Measurements from ENCODE around the gene VPS13D. TPM values are rescaled to one million over a fixed set of nuclear protein-coding genes. Genes with fewer than 3 reads are reported as not detected.

The VPS13D gene
- total RNA-seq, 6 experiments from 2014 or later: 18.8 to 29.5 (median 21.5) TPM

DNA sequence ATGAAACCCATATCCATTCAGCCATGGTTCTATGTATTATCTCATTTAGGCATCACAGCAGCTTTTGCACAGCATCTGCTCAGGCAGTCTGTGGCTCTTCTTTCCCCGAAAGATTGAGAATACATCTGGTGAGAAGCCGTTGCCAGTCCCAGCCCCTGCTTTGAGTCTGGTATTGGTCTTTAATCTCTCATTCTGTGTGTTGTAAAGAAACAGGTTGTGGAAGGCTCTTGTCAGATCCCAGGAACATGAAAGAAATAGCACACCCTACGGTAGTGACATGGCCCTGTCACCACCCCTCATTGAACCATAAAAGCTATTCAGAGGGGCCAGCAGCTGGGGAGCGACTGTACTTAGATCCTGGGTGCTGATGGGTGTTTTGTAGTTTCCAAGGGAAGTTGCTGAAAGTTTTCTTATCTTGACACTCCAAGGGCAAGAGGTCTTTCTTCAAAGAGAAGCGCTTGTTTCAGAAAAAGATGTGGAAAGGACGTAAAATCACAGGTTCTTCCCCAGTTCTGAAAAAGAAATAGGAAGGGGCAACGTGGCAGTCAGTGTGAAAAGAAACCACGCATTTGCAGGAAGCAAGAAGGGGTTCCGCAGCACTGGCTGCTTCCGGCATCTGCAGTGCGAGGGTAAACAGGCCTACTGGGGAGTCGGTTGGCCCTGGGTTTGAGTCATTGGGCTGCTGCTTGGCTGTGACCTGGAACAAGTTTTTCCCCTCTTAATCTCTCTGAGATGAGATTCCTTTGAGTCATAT lies 243.1 kb downstream of the VPS13D start:
- Mint-ChIP-seq H3K9me3 (no peaks in the 10 kb centered on the region), H3K4me3 (no peak overlapping the region), H3K27me3 (ENCODE audit: insufficient read depth) (no peaks in the 10 kb centered on the region), H3K36me3 (ENCODE audit: low read depth) (peaks cover 24% of the 10 kb centered on the region), H3K4me1 (ENCODE audit: low read depth) (peaks cover 17% of the 10 kb centered on the region), H3K27ac (no peak overlapping the region)
- no peak for DNase-seq
- TF ChIP-seq, protein P1, sequence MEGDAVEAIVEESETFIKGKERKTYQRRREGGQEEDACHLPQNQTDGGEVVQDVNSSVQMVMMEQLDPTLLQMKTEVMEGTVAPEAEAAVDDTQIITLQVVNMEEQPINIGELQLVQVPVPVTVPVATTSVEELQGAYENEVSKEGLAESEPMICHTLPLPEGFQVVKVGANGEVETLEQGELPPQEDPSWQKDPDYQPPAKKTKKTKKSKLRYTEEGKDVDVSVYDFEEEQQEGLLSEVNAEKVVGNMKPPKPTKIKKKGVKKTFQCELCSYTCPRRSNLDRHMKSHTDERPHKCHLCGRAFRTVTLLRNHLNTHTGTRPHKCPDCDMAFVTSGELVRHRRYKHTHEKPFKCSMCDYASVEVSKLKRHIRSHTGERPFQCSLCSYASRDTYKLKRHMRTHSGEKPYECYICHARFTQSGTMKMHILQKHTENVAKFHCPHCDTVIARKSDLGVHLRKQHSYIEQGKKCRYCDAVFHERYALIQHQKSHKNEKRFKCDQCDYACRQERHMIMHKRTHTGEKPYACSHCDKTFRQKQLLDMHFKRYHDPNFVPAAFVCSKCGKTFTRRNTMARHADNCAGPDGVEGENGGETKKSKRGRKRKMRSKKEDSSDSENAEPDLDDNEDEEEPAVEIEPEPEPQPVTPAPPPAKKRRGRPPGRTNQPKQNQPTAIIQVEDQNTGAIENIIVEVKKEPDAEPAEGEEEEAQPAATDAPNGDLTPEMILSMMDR (IDR thresholded peaks at IDR 0.05): no peak

DNA sequence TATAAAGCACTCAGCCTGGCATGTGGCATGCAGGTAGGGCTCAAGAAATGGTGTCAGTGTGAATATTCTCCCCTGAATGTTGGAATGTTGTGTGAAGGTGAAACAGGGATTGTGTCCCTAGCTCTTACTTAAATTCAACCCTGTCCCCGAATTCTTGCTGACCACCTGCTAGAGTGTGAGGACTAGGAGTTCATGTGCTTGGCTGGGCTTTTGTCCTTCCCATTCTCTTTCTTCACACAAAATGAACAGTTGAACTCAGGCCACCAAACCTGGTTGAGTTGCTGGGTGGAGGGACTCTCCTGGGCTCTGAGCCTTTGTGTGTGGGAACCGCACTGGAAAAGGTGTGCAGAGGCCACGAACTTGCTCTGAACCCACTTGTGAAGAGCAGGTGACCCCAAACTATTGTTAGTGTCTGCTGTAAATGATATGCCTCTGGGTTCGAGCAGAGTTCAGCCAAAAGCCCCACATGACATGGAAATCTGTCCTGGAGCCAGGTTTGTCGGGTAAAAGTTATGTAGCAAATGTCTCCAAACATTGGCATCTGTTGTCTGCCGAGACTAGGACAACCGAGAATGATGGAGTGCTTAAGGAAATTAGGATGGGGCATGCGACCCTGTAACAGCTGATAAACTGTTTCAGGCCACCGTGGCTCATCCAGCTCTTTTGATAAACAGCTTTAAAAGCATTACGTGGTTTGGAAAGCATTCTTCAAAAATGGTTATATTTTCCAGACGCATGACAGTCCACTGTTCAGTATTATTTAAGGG lies 243.9 kb downstream of the VPS13D start:
- no peaks in the 10 kb centered on the region for H3K9me3 Mint-ChIP-seq
- no peak overlapping the region for H3K27ac Mint-ChIP-seq
- no peak overlapping the region for H3K4me3 Mint-ChIP-seq
- peaks cover 25% of the 10 kb centered on the region for H3K4me1 Mint-ChIP-seq (ENCODE audit: low read depth)
- TF ChIP-seq, protein P1 (IDR thresholded peaks at IDR 0.05): no peak
- no peak for DNase-seq
- no peaks in the 10 kb centered on the region for H3K27me3 Mint-ChIP-seq (ENCODE audit: insufficient read depth)
- peaks cover 24% of the 10 kb centered on the region for H3K36me3 Mint-ChIP-seq (ENCODE audit: low read depth)

DNA sequence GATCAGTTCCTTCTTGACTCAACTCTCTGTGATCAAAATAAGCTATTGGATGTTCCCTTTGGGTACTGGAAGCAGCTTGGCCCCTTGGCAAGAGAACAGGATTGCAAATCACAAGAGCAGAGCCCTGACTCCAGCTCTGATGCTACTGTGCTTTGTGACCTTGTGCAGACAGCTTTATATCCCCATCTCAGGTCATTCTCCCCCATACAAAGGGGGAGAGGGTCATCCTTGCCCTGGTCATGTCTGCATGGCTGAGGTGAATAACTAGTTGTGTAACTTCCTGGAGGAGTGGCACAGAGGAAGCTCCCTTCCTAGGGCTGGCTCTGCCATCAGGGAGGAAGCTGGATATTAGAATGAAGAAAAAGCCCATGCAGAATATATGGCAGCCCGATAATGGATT lies 245.3 kb downstream of the VPS13D start:
- no peak for DNase-seq
- Mint-ChIP-seq H3K27ac (no peak overlapping the region), H3K4me3 (no peak overlapping the region), H3K27me3 (ENCODE audit: insufficient read depth) (no peaks in the 10 kb centered on the region), H3K36me3 (ENCODE audit: low read depth) (peaks cover 26% of the 10 kb centered on the region), H3K4me1 (ENCODE audit: low read depth) (peaks cover 38% of the 10 kb centered on the region), H3K9me3 (no peaks in the 10 kb centered on the region)
- TF ChIP-seq, protein P1 (IDR thresholded peaks at IDR 0.05): no peak

DNA sequence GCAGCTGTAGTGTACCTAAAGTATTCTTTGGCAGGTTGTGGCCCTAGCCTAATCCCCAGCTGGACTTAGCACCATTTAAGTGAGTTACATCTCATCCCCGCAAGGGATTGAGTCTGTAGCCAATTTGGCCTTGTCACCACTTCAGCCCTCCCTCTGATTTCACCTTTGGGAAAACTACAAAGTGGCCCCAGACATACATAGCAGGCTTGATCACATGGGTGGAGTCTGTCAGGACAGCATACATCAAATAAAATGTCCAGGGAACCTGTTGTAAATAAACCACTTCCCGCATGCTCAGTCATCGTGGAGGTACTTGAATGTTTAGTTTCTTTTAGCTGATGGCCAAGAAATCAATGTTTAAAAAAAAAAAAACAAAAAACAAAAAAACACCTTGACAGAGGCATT lies 245.7 kb downstream of the VPS13D start:
- no peak overlapping the region for H3K27ac Mint-ChIP-seq
- H3K36me3 Mint-ChIP-seq (ENCODE audit: low read depth): peaks cover 30% of the 10 kb centered on the region
- TF ChIP-seq, protein P1 (IDR thresholded peaks at IDR 0.05): no peak
- H3K9me3 Mint-ChIP-seq: no peaks in the 10 kb centered on the region
- H3K4me1 Mint-ChIP-seq (ENCODE audit: low read depth): peaks cover 42% of the 10 kb centered on the region
- no peak for DNase-seq
- H3K27me3 Mint-ChIP-seq (ENCODE audit: insufficient read depth): no peaks in the 10 kb centered on the region
- no peak overlapping the region for H3K4me3 Mint-ChIP-seq

DNA sequence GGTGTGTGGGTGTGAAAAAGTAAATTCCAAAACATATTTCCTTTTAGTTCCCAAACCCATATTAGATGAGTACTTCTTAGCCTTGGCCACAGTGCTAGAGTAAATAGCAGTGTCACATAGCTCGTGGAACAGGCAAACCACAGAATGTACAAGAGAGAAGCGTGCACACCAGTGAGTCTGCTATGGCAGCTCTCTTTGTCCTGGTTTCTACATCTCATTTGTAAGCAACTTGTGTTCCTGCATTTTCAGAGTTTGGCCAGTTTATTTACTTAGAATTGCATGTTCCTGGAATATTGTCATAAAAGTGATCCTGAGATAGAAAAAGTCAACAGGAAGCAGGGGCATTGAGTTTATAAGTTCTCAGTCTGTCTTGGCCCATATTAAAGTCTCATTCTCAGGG lies 246.1 kb downstream of the VPS13D start:
- Mint-ChIP-seq H3K4me3 (no peak overlapping the region), H3K4me1 (ENCODE audit: low read depth) (peaks cover 46% of the 10 kb centered on the region), H3K9me3 (no peaks in the 10 kb centered on the region), H3K27ac (no peak overlapping the region), H3K27me3 (ENCODE audit: insufficient read depth) (no peaks in the 10 kb centered on the region), H3K36me3 (ENCODE audit: low read depth) (peaks cover 31% of the 10 kb centered on the region)
- no peak for DNase-seq
- TF ChIP-seq, protein P1 (IDR thresholded peaks at IDR 0.05): no peak
